Effector CD4-positive, alpha-beta T cell (primary cell): ENCODE data around the gene MLLT3.

Experiments
- DNase-seq: peaks from one replicate; pipeline ENCODE4 v3.0.0-alpha.2; 2020

The MLLT3 gene

GRCh38 chr9:20407013-20407412 lies 215.3 kb downstream of the MLLT3 start:
- no peak for DNase-seq

GRCh38 chr9:20406344-20406743 lies 216.0 kb downstream of the MLLT3 start:
- no peak for DNase-seq

GRCh38 chr9:20405616-20406015 lies 216.7 kb downstream of the MLLT3 start:
- no peak for DNase-seq

- no peak for DNase-seq
These were observed 217.2 kb downstream of the MLLT3 start for GRCh38 chr9:20405078-20405477.

- no peak for DNase-seq
These were observed 218.0 kb downstream of the MLLT3 start for GRCh38 chr9:20404192-20404813.

- no peak for DNase-seq
These were observed 219.0 kb downstream of the MLLT3 start for GRCh38 chr9:20403346-20403745.

- no peak for DNase-seq
These were observed 219.9 kb downstream of the MLLT3 start for GRCh38 chr9:20402273-20402875.

GRCh38 chr9:20398536-20399338 lies 223.6 kb downstream of the MLLT3 start:
- DNase-seq = no peak

- no peak for DNase-seq
These were observed 225.0 kb downstream of the MLLT3 start for GRCh38 chr9:20397348-20397747.

GRCh38 chr9:20396509-20396908 lies 225.8 kb downstream of the MLLT3 start:
- DNase-seq = no peak

GRCh38 chr9:20395651-20396050 lies 226.6 kb downstream of the MLLT3 start:
- DNase-seq = no peak

GRCh38 chr9:20394969-20395368 lies 227.3 kb downstream of the MLLT3 start:
- DNase-seq = no peak

- no peak for DNase-seq
These were observed 231.1 kb downstream of the MLLT3 start for GRCh38 chr9:20391208-20391607.

- no peak for DNase-seq
These were observed 231.9 kb downstream of the MLLT3 start for GRCh38 chr9:20390400-20390799.

GRCh38 chr9:20387062-20387461 lies 235.2 kb downstream of the MLLT3 start:
- DNase-seq = no peak

- no peak for DNase-seq
These were observed 237.7 kb downstream of the MLLT3 start for GRCh38 chr9:20384642-20385041.

- DNase-seq = no peak
These were observed 239.7 kb downstream of the MLLT3 start for GRCh38 chr9:20382460-20383071.

- no peak for DNase-seq
These were observed 241.8 kb downstream of the MLLT3 start for GRCh38 chr9:20380546-20380945.

GRCh38 chr9:20379804-20380225 lies 242.5 kb downstream of the MLLT3 start:
- DNase-seq = no peak

- DNase-seq = no peak
These were observed 243.4 kb downstream of the MLLT3 start for GRCh38 chr9:20378851-20379250.

- no peak for DNase-seq
These were observed 244.5 kb downstream of the MLLT3 start for GRCh38 chr9:20377790-20378189.

- DNase-seq = no peak
These were observed 245.4 kb downstream of the MLLT3 start for GRCh38 chr9:20376731-20377375.

- DNase-seq = no peak
These were observed 246.3 kb downstream of the MLLT3 start for GRCh38 chr9:20376042-20376441.
